ENCODE results near the gene TYK2. TPM values are rescaled to one million over a fixed set of nuclear protein-coding genes. Genes with fewer than 3 reads are reported as not detected.
A peak's percentile ranks its signal among the peaks of the same experiment; 100 is the strongest.

Gene TYK2
- total RNA-seq, 4 donors from 2014 or later, result 138 to 531 (median 246) TPM

DNA sequence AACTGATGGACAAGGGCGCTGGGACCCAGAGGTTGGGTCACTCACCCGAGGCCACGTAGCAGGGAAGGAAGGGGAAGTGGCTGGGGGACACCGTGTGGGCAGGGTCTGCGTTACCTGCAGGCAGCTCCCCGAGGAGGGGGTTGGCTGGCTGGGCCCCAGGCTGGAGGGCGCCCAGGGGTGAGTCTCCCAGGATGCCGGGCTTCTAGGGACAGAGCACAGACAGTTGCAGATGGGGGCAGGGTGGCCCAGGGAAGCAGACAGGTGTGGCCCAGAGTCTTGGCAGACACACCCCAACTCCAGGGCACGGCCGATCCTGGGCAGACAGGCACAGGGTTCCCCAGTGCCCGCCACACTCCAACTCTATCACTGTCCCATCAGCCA, 59.0 kb downstream of the TYK2 start:
- Histone ChIP-seq H3K9me3 (no peaks in the 10 kb centered on the region), H3K27me3 (no peaks in the 10 kb centered on the region), H3K36me3 (peaks cover 0 to 95% (median 0%) of the 10 kb centered on the region in 3 donors), H3K27ac (peak overlapping the region in 3 of 4 donors; percentile 59 to 92 (median 84)), H3K4me1 (peaks cover 0 to 25% (median 3%) of the 10 kb centered on the region in 4 donors), H3K4me3 (peak overlapping the region in 1 of 4 donors; percentile 27)
- peak in 2 of 3 donors; percentile 71 to 83 for DNase-seq
- TF ChIP-seq, protein P1, sequence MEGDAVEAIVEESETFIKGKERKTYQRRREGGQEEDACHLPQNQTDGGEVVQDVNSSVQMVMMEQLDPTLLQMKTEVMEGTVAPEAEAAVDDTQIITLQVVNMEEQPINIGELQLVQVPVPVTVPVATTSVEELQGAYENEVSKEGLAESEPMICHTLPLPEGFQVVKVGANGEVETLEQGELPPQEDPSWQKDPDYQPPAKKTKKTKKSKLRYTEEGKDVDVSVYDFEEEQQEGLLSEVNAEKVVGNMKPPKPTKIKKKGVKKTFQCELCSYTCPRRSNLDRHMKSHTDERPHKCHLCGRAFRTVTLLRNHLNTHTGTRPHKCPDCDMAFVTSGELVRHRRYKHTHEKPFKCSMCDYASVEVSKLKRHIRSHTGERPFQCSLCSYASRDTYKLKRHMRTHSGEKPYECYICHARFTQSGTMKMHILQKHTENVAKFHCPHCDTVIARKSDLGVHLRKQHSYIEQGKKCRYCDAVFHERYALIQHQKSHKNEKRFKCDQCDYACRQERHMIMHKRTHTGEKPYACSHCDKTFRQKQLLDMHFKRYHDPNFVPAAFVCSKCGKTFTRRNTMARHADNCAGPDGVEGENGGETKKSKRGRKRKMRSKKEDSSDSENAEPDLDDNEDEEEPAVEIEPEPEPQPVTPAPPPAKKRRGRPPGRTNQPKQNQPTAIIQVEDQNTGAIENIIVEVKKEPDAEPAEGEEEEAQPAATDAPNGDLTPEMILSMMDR (IDR thresholded peaks at IDR 0.05), result no peak
- no peak for TF ChIP-seq POLR2A (IDR thresholded peaks at IDR 0.05)

DNA sequence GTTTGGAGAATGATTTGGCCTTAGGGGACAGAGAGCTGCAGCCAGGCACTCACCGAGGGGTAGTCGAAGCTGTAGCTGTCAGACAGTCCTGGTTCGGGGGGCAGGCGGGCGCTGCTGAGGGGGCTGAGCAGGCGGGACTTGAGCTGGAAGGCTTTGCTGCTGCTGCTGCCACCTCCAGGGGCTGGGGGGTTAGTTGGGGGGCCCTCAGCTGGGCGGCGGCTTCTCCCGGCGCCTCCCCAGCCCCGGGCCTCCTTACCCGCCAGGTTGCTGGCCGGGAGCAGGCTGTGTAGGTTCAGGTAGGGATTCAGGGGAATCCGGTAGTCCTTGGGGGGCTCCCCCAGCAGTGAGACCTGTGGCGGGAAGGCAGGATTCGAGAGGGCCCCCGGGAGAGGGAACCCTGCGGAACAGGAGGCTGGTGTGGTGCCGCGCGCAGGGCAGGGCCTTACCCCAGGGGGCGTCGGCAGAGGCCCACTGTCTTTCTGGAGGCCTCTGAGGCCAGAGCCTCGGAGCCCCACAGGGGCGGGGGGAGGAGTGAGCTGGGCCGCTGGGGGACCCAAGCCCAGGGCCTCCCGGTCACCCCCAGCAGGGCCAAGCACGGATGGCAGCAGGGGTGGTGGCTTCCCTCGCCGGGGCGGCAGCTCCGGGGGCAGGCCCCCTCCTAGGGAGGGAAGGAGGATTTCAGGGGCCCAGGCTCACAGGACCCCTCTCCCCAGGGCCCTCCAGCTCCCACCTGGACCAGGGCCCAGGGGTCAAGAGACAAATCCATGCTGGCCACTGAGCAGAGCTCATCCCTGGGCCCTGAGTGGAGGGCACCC, 59.6 kb downstream of the TYK2 start:
- H3K4me3 ChIP-seq, result no peak overlapping the region
- TF ChIP-seq, protein P1 (IDR thresholded peaks at IDR 0.05), result no peak
- no peak for TF ChIP-seq POLR2A (IDR thresholded peaks at IDR 0.05)
- peaks cover 0 to 89% (median 0%) of the 10 kb centered on the region in 3 donors for H3K36me3 ChIP-seq

DNA sequence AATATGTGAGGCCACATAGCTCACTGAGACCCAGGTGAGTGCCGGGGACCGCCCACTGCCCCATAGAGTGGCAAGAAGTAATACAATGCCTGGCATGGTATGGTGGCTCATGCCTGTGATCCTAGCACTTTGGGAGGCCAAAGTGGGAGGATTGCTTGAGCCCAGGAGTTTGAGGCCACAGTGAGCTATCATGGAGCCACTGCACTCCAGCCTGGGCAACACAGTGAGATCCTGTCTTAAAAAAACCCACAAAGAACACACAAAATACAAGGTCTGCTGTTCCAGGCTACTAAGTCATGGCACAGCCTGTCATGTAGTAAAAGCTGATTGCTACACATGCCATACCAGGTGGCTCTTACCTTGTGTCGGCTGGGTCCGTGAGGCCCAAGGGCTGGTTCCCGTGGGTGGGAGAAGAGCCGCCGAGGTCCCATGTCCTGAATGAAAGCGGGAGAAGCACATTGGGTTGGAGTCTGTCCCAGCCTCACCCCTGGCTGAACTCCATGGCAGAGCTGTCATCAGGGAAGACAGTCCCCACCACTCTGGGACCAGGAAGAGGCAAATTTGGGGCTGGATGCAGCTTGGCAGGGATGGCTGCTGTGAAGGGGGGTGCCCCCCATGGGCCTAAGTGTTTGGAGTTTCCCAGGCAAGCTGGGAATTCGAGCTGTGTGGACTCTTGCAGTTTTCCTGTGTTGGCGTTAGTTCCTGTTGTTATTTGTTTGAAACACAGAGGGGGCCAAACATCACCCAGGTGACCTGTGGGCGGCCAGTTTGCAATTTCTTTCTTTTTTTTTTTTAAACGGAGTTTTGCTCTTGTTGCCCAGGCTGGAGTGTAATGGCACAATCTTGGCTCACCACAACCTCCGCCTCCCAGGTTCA, 61.3 kb downstream of the TYK2 start:
- H3K27ac ChIP-seq, result no peak overlapping the region
- H3K36me3 ChIP-seq, result peaks cover 0 to 71% (median 0%) of the 10 kb centered on the region in 3 donors
- no peak overlapping the region for H3K4me3 ChIP-seq
- H3K27me3 ChIP-seq, result no peaks in the 10 kb centered on the region
- H3K9me3 ChIP-seq, result no peaks in the 10 kb centered on the region
- TF ChIP-seq, protein P1 (IDR thresholded peaks at IDR 0.05), result no peak
- no peak for TF ChIP-seq POLR2A (IDR thresholded peaks at IDR 0.05)
- DNase-seq, result no peak
- H3K4me1 ChIP-seq, result peaks cover 4 to 42% (median 9%) of the 10 kb centered on the region in 4 donors

More for the DNA sequence above, 59.6 kb downstream of the TYK2 start:
- Histone ChIP-seq H3K4me1 (peaks cover 4 to 31% (median 5%) of the 10 kb centered on the region in 4 donors), H3K9me3 (no peaks in the 10 kb centered on the region), H3K27ac (peak overlapping the region in 3 of 4 donors; percentile 59 to 92 (median 84)), H3K27me3 (no peaks in the 10 kb centered on the region)
- no peak for DNase-seq

DNA sequence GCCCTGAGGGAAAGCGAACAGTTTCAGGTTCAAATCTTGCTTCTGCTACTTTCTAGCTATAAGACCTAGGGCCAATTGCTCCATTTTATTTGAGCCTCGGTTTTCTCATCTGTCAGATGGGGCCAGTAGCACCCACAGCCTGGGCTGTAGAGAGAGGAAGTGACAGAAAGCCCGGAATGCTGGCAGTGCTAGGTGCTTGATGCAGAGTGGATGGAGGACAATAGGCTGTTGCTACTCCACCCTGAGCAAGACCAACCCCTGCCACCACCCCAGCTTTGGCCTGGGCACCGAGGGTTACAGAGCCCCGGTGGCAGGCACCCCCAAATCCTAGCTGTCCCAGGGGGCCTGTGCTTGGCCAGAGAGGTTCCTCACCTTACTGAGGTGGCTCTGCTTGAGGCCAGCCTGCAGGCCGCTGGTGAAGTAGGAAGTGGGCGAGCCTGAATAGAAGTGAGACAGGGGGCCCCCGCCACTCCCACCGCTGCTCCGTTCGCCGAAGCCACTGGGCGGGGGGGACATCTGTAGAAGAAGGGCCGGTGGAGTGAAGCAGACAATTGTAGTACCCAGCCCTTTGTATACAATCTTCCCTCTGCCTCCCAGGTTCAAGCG, 62.4 kb downstream of the TYK2 start:
- peaks cover 0 to 61% (median 0%) of the 10 kb centered on the region in 3 donors for H3K36me3 ChIP-seq
- H3K9me3 ChIP-seq, result no peaks in the 10 kb centered on the region
- no peaks in the 10 kb centered on the region for H3K27me3 ChIP-seq
- H3K4me1 ChIP-seq, result peaks cover 4 to 37% (median 9%) of the 10 kb centered on the region in 4 donors
- H3K4me3 ChIP-seq, result no peak overlapping the region
- DNase-seq, result no peak
- H3K27ac ChIP-seq, result no peak overlapping the region
- TF ChIP-seq, protein P1 (IDR thresholded peaks at IDR 0.05), result no peak
- no peak for TF ChIP-seq POLR2A (IDR thresholded peaks at IDR 0.05)
